Fibroblast of villous mesenchyme (primary cell): Measurements from ENCODE around the gene CPNE8. TPM values are rescaled to one million over a fixed set of nuclear protein-coding genes. Genes with fewer than 3 reads are reported as not detected.

Experiments used
- DNase-seq: peaks from one replicate; pipeline ENCODE4 v3.0.0-alpha.2; 2010; ENCODE audit warnings: low read depth
- H3K4me3 ChIP-seq: 2 replicates; pipeline ENCODE4 v1.5.1; 2011; ENCODE audit warnings: low read depth, mild to moderate bottlenecking, low read length
- total RNA-seq: library from RNA; depleted of rRNA; stranded (reverse); fragments of >200 nt; gene quantifications from 2 replicates; pipeline ENCODE4 v1.2.3, GENCODE V29; 2012
- TF ChIP-seq, protein P1 (sequence below): IDR thresholded peaks from 2 replicates; pipeline ENCODE4 v1.5.1; 2012; ENCODE audit warnings: low read depth, mild to moderate bottlenecking, low read length; ENCODE audit not compliant: insufficient read depth

CPNE8 gene
- total RNA-seq, 1 donor, result 21.2 TPM

- TF ChIP-seq, protein P1, sequence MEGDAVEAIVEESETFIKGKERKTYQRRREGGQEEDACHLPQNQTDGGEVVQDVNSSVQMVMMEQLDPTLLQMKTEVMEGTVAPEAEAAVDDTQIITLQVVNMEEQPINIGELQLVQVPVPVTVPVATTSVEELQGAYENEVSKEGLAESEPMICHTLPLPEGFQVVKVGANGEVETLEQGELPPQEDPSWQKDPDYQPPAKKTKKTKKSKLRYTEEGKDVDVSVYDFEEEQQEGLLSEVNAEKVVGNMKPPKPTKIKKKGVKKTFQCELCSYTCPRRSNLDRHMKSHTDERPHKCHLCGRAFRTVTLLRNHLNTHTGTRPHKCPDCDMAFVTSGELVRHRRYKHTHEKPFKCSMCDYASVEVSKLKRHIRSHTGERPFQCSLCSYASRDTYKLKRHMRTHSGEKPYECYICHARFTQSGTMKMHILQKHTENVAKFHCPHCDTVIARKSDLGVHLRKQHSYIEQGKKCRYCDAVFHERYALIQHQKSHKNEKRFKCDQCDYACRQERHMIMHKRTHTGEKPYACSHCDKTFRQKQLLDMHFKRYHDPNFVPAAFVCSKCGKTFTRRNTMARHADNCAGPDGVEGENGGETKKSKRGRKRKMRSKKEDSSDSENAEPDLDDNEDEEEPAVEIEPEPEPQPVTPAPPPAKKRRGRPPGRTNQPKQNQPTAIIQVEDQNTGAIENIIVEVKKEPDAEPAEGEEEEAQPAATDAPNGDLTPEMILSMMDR, result no peak
- DNase-seq, result no peak
Observed at GRCh38 chr12:38931461-38931860, 26.1 kb upstream of the CPNE8 start.

DNA sequence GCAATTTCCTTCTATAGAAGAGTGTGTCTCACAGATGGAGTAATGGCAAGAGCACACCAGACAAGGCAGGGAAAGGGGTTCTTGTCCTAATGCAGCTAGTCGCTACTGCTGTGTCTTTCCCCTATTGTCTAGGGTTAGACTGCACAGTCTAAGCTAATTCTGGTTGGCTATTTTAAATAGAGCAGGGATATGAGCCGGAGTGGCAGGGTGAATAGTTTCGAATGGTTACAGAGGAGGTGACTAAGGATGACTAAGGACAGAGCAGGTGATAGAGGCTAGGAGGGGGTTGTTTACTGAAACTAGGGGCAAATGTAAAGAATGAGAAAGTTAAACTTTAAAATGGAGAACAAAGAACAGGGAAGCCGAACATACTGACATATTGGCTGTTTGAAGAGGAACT, 25.6 kb upstream of the CPNE8 start:
- DNase-seq, result no peak
- TF ChIP-seq, protein P1, result no peak

More at GRCh38 chr12:38931461-38931860, 26.1 kb upstream of the CPNE8 start:
- no peak overlapping the region for H3K4me3 ChIP-seq

GRCh38 chr12:38926501-38926900, 21.1 kb upstream of the CPNE8 start:
- no peak for DNase-seq
- TF ChIP-seq, protein P1, result no peak
- no peak overlapping the region for H3K4me3 ChIP-seq

More for the DNA sequence above, 25.6 kb upstream of the CPNE8 start:
- no peak overlapping the region for H3K4me3 ChIP-seq

- no peak overlapping the region for H3K4me3 ChIP-seq
- TF ChIP-seq, protein P1, result peak; percentile 61
- DNase-seq, result peak; percentile 60
Observed at GRCh38 chr12:38921025-38921677, 15.8 kb upstream of the CPNE8 start.

DNA sequence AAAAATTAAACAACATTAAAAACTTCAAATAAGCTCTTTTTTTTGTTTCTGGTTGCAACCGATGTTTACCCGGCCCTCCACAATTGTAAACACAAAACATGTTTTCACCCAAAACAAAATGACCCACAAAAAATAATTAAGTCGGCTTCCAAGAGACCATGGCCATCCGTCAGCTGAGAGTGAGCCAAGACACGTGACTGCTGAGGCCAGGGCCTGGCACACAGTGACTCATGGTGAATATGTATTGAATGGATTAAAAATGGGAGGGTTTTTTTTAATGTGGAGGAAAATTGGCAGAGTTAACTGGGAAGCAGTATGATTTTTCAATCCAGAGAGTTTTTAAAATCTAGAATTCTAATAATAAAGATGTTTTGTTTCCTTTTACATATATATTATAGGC, 13.8 kb upstream of the CPNE8 start:
- DNase-seq, result no peak
- no peak overlapping the region for H3K4me3 ChIP-seq
- TF ChIP-seq, protein P1, result no peak

DNA sequence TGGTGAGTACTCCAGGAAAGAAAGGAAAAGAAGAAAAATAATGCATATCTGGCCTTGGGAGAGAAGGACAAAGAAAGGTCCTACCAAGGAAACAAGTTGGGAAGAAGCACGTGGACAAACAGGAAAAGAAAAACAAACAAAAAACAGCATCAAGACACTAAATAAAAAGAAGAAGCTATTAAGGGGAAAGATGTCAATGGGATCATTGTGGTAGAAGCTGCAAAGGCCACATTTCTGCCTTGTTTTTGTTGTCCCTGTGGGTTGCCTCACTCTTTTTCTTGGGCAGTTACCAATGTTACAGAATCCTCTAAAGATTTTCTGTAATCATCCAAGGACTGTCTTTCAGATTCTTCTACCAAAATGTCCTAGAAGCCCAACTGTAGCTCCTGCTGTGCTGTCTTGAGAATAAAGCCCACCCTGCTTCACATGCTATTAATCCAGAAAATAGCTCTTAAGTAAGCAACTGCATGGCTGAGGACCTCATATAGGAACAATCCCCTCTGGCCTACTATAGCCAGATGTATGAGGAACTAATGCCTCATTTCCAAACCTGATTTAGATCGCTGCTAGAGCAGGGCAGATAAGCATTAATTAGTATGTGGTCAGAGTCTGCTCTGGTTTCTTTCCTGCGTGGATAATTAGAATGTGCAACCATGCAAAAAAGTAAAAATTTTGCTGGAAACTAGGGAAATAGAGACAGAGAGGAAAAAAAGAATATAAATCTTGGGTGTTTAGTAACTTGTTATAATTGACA, 10.2 kb upstream of the CPNE8 start:
- H3K4me3 ChIP-seq, result no peak overlapping the region
- TF ChIP-seq, protein P1, result no peak
- DNase-seq, result no peak
